ENCODE measurements around the gene TTF1.

DNA sequence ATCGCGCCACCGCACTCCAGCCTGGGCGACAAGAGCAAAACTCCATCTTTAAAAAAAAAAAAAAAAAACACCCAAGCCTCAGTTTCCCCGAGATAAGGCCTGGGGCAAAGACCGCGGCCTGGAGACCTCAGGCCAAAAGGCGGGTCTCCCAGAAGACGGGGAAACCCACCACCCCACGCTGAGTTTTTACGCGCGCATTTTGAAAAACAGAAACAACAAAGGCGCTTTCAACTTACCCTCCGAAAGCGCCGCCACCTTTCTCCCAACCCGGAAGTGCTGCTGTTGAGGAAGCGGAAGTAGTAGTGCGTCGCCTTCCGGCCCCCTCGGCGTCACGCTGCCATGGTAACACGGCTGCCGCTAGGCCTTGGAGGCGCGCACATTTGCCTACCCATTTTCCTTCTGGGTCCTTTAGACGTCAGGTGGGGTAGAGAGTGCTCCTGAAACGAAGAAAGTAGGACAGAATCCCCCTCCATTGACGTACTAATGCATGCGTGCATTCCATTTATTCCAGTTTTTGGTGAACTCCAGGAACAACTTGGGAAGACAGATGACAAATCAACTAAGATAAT lies at the start of gene TTF1:
- TF ChIP-seq POLR2AphosphoS5 (IDR thresholded peaks at IDR 0.05; ENCODE audit: low read depth, low read length) = peak; percentile 62; the same call in 1 of the 2 replicates
- TF ChIP-seq POLR2A (IDR thresholded peaks at IDR 0.05; ENCODE audit: low read depth, low read length) = peak; percentile 76
